H1 (cell line): ENCODE results near the gene SMTNL2. TPM values are rescaled to one million over a fixed set of nuclear protein-coding genes. Genes with fewer than 3 reads are reported as not detected.
"Not testable (repeated sequence)": the region's sequence is repeated elsewhere in the genome, so short reads cannot be mapped to it uniquely, and the experiment has no call there.

Source experiments
- CTCF ChIA-PET: fragments of 300-600 bp; sonication (Branson Sonifier 250); formaldehyde crosslinking; loops from one replicate; lab custom pipeline; 2021; ENCODE audit not compliant: partially characterized antibody; lab: Charles Lee
- POLR2A ChIA-PET: fragments of 300-600 bp; sonication (Branson Sonifier 250); formaldehyde crosslinking; loops from one replicate; lab custom pipeline; 2021; ENCODE audit warnings: inconsistent platforms; ENCODE audit not compliant: partially characterized antibody; lab: Charles Lee
- DNase-seq, 2 experiments: peaks; one replicate each; pipeline versions ENCODE4 v3.0.0 to v3.0.0-alpha.2; 2010 to 2022; ENCODE audit warnings: low spot score in 2 of 2, low read depth in 1 of 2, mixed read lengths in 1 of 2
- FAIRE-seq: peaks from 2 replicates; lab custom pipeline; 2011; peaks lifted over from hg19 to GRCh38; lab: Jason Lieb, UNC
- H2AFZ ChIP-seq: 2 replicates; pipeline ENCODE4 v1.8.1; 2012; ENCODE audit warnings: low read length, inconsistent platforms
- H2AK5ac ChIP-seq: 2 replicates; pipeline ENCODE4 v1.6.1; 2013; ENCODE audit warnings: low read depth, low read length
- H2BK120ac ChIP-seq: replicated peaks from 2 replicates; pipeline ENCODE3; 2013; ENCODE audit warnings: low read depth, low read length, inconsistent platforms
- H2BK12ac ChIP-seq: 2 replicates; pipeline ENCODE4 v1.6.1; 2013; ENCODE audit warnings: low read depth, low read length
- H2BK15ac ChIP-seq: 2 replicates; pipeline ENCODE4 v1.6.1; 2013; ENCODE audit warnings: low read length
- H2BK20ac ChIP-seq: 2 replicates; pipeline ENCODE4 v1.6.1; 2013; ENCODE audit warnings: low read length
- H2BK5ac ChIP-seq: 2 replicates; pipeline ENCODE4 v1.6.1; 2013; ENCODE audit warnings: low read depth, low read length
- H3K14ac ChIP-seq: 2 replicates; pipeline ENCODE4 v1.6.1; 2013; ENCODE audit warnings: inconsistent platforms; ENCODE audit not compliant: insufficient read length
- H3K18ac ChIP-seq: 2 replicates; pipeline ENCODE4 v1.6.1; 2013; ENCODE audit warnings: low read length; ENCODE audit errors: extremely low read depth
- H3K23ac ChIP-seq: 2 replicates; pipeline ENCODE4 v1.6.1; 2013; ENCODE audit warnings: inconsistent platforms; ENCODE audit not compliant: insufficient read length
- H3K23me2 ChIP-seq: 2 replicates; pipeline ENCODE4 v1.6.1; 2013; ENCODE audit warnings: low read depth, low read length
- H3K27ac ChIP-seq: 2 replicates; pipeline ENCODE4 v1.6.1; 2011; ENCODE audit warnings: low read depth, low read length, inconsistent platforms
- H3K27me3 ChIP-seq, 4 experiments: replicated peaks in 1 of 4; 1 replicate in 1 of 4; 2 replicates in 3 of 4; pipeline versions ENCODE4 v1.6.1 to v1.8.1; 2011 to 2013; ENCODE audit warnings: low read length in 3 of 4, mild to moderate bottlenecking in 3 of 4, inconsistent platforms in 2 of 4, mixed read lengths in 2 of 4, moderate library complexity in 1 of 4; ENCODE audit not compliant: control insufficient read depth in 3 of 4, insufficient read depth in 3 of 4; ENCODE audit errors: extremely low read depth in 1 of 4
- H3K36me3 ChIP-seq, 4 experiments: 2 replicates each; pipeline versions ENCODE4 v1.6.1 to v1.8.1; 2011 to 2013; ENCODE audit warnings: mild to moderate bottlenecking in 4 of 4, low read length in 3 of 4, moderate library complexity in 2 of 4, control low read depth in 1 of 4, inconsistent platforms in 1 of 4; ENCODE audit not compliant: insufficient read depth in 4 of 4, control insufficient read depth in 2 of 4
- H3K4ac ChIP-seq: replicated peaks from 2 replicates; pipeline ENCODE3; 2013; ENCODE audit warnings: low read length, low read depth, mixed read lengths, inconsistent platforms; ENCODE audit not compliant: insufficient read length
- H3K4me1 ChIP-seq, 4 experiments: replicated peaks in 1 of 4; 1 replicate in 1 of 4; 2 replicates in 3 of 4; pipeline versions ENCODE4 v1.6.1 to v1.8.1; 2011 to 2013; ENCODE audit warnings: low read length in 3 of 4, inconsistent platforms in 2 of 4, mixed read lengths in 1 of 4; ENCODE audit not compliant: insufficient read depth in 4 of 4, control insufficient read depth in 3 of 4
- H3K4me2 ChIP-seq, 2 experiments: 2 replicates each; pipeline versions ENCODE4 v1.6.1 to v1.8.1; 2011 to 2013; ENCODE audit warnings: low read depth in 2 of 2, low read length in 2 of 2, control low read depth in 1 of 2, inconsistent platforms in 1 of 2, mild to moderate bottlenecking in 1 of 2; ENCODE audit not compliant: insufficient read depth in 1 of 2
- H3K4me3 ChIP-seq, 4 experiments: fragments of 200-600, 300-600 bp in 1 of 4; sonication (generic), shearing (Covaris generic), sonication (Bioruptor Twin) in 1 of 4; 2 replicates each; pipeline versions ENCODE4 v1.5.1 to v1.8.1; 2011 to 2016; ENCODE audit warnings: low read length in 4 of 4, low read depth in 3 of 4, control low read depth in 2 of 4, inconsistent platforms in 2 of 4, mild to moderate bottlenecking in 2 of 4, mixed read lengths in 1 of 4, moderate library complexity in 1 of 4; ENCODE audit not compliant: insufficient read depth in 2 of 4; ENCODE audit errors: extremely low read depth in 1 of 4
- H3K56ac ChIP-seq: replicated peaks from 2 replicates; pipeline ENCODE3; 2013; ENCODE audit warnings: low read depth, mild to moderate bottlenecking, mixed read lengths, low read length, inconsistent platforms; ENCODE audit not compliant: insufficient read length
- H3K79me1 ChIP-seq: 2 replicates; pipeline ENCODE4 v1.6.1; 2013; ENCODE audit warnings: low read depth, low read length, control low read depth
- H3K79me2 ChIP-seq, 2 experiments: 2 replicates each; pipeline versions ENCODE4 v1.6.1 to v1.8.1; 2012 to 2013; ENCODE audit warnings: low read length in 2 of 2, mild to moderate bottlenecking in 2 of 2, inconsistent platforms in 1 of 2; ENCODE audit not compliant: insufficient read depth in 2 of 2, control insufficient read depth in 1 of 2
- H3K9ac ChIP-seq, 4 experiments: replicated peaks in 1 of 4; 1 replicate in 1 of 4; 2 replicates in 3 of 4; pipeline versions ENCODE4 v1.6.1 to v1.8.1; 2011 to 2013; ENCODE audit warnings: low read depth in 3 of 4, low read length in 3 of 4, control low read depth in 2 of 4, mild to moderate bottlenecking in 2 of 4, moderate library complexity in 2 of 4, inconsistent platforms in 1 of 4; ENCODE audit errors: extremely low read depth in 1 of 4
- H3K9me3 ChIP-seq, 2 experiments: 2 replicates each; pipeline versions ENCODE4 v1.6.1 to v1.8.1; 2012 to 2013; ENCODE audit warnings: mild to moderate bottlenecking in 2 of 2, moderate library complexity in 2 of 2, control low read depth in 1 of 2, inconsistent platforms in 1 of 2, low read depth in 1 of 2, low read length in 1 of 2, mixed read lengths in 1 of 2; ENCODE audit not compliant: insufficient read depth in 2 of 2
- H4K20me1 ChIP-seq, 2 experiments: replicated peaks in 1 of 2; 2 replicates each; pipeline versions ENCODE3 to v1.8.1; 2011 to 2013; ENCODE audit warnings: inconsistent platforms in 2 of 2, low read length in 2 of 2, mild to moderate bottlenecking in 1 of 2; ENCODE audit not compliant: insufficient read depth in 2 of 2, control insufficient read depth in 1 of 2
- H4K5ac ChIP-seq: 2 replicates; pipeline ENCODE4 v1.6.1; 2013; ENCODE audit warnings: low read length, low read depth, mixed read lengths, inconsistent platforms; ENCODE audit not compliant: insufficient read length
- H4K8ac ChIP-seq: 2 replicates; pipeline ENCODE4 v1.8.0; 2013; ENCODE audit warnings: mild to moderate bottlenecking, moderate library complexity, low read length, inconsistent platforms; ENCODE audit not compliant: insufficient read depth; ENCODE audit errors: extremely low read depth
- H4K91ac ChIP-seq: replicated peaks from 2 replicates; pipeline ENCODE3; 2013; ENCODE audit warnings: low read length, mixed read lengths, inconsistent platforms; ENCODE audit not compliant: insufficient read length
- FOSL1 ChIP-seq: IDR thresholded peaks from 2 replicates; pipeline ENCODE4 v1.6.1; 2011; ENCODE audit warnings: mild to moderate bottlenecking, low read depth, low read length, moderate library complexity; ENCODE audit not compliant: insufficient read depth
- HDAC2 ChIP-seq, 2 experiments: fragments of 300-600 bp in 1 of 2; sonication (generic) in 1 of 2; IDR thresholded peaks; 2 replicates each; pipeline ENCODE4 v1.6.1; 2011 to 2012; ENCODE audit warnings: low read depth in 2 of 2, low read length in 2 of 2, mild to moderate bottlenecking in 2 of 2, moderate library complexity in 2 of 2, borderline replicate concordance in 1 of 2, inconsistent platforms in 1 of 2
- WGBS, 2 experiments: shearing (Covaris generic) in 1 of 2; methylation state at CpG; one replicate each; pipeline versions ENCODE4 v1.1.6 to v1.1.7; 2013 to 2015; ENCODE audit warnings: low lambda C conversion rate in 2 of 2, mixed read lengths in 2 of 2, inconsistent platforms in 1 of 2, low coverage in 1 of 2, missing lambda C conversion rate in 1 of 2; ENCODE audit not compliant: insufficient replicate concordance in 2 of 2, insufficient coverage in 1 of 2, insufficient read length in 1 of 2; ENCODE audit errors: extremely low coverage in 1 of 2, missing lambda C conversion rate in 1 of 2; 5-methylcytosine and 5-hydroxymethylcytosine counted together
- polyA plus RNA-seq, 7 experiments: library from polyadenylated mRNA; depleted of rRNA in 3 of 7; stranded (reverse) in 5 of 7; unstranded in 2 of 7; fragments of >200 nt in 5 of 7; fragments of 200-250 nt in 2 of 7; gene quantifications; 1 replicate in 5 of 7; 2 replicates in 1 of 7; 4 replicates in 1 of 7; pipeline versions ENCODE4 v1.2.1 to v1.2.3, GENCODE V29; 2011 to 2013; ENCODE audit warnings: missing spikeins in 2 of 7, mixed read lengths in 2 of 7
- total RNA-seq: library from RNA; stranded (reverse); fragmentation: NEBNext Ultra II Directional; extraction: Animal tissue kit (Norgen Biotek cat#: 25700); gene quantifications from 2 replicates; pipeline ENCODE4 v1.2.1, GENCODE V29; 2021

Gene SMTNL2
- total and polyA plus RNA-seq, 2 of the 8 experiments (the other 6 are each of a cell fraction or from before 2014, with no cell fraction given) = 3.6 to 4.5 TPM

DNA sequence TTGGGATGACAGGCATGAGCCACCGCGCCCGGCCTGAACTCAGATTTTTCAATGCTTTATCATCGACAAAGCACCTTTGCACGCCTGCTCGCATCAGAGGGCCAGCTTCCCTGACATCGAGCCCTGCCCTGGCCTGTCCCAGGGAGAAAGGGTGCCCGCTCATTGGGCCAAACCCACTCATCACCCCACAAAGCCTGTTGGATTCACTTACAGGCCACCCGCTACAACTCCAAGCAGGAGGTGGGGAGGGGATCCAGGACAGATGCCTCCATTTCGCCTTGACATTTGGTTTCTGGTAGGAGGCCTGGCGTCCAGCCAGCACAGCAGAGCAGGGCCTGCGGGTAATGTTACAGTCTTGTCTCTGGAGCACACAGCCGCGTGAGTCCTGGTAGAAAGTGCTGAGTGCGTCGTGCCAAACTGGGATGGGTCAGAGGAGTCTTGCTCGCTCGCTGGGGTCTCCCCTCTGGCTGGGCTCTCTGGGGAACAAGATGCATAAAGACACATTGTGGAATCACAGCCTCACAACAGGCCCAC, 19.8 kb downstream of the SMTNL2 start (continued):
- TF ChIP-seq HDAC2 (IDR thresholded peaks at IDR 0.05; ENCODE audit: borderline replicate concordance in 1 of 2, low read depth in 2 of 2, low read length in 2 of 2) = no peak
- TF ChIP-seq FOSL1 = no peak

DNA sequence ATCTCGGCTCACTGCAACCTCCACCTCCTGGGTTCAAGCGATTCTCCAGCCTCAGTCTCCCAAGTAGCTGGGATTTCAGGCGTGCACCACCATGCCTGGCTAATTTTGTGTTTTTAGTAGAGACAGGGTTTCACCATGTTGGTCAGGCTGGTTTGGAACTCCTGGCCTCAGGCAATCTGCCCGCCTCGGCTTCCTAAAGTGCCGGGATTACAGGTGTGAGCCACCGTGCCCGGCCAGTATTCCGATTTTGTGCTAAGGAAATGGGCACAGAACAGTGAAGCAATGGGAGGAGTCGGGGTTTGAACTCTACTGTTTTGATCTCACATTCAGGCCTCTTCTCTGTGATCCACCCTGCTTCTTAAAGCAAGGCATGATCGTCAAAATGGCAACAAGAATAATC, 20.4 kb downstream of the SMTNL2 start:
- H3K56ac ChIP-seq, H2BK5ac ChIP-seq, H4K20me1 ChIP-seq, H3K79me2 ChIP-seq, H3K23me2 ChIP-seq, FAIRE-seq, H3K18ac ChIP-seq, H4K8ac ChIP-seq, H2BK15ac ChIP-seq, H3K4me2 ChIP-seq, H3K14ac ChIP-seq, H3K23ac ChIP-seq, H3K36me3 ChIP-seq, H4K5ac ChIP-seq, H3K27ac ChIP-seq, H3K4me3 ChIP-seq, H2BK12ac ChIP-seq, H3K9me3 ChIP-seq, H3K9ac ChIP-seq, H2AK5ac ChIP-seq, H4K91ac ChIP-seq, H3K4ac ChIP-seq, H2BK120ac ChIP-seq, H2BK20ac ChIP-seq, H3K79me1 ChIP-seq, H2AFZ ChIP-seq, POLR2A ChIA-PET, DNase-seq, H3K27me3 ChIP-seq: not testable (repeated sequence)
- CTCF ChIA-PET = interaction anchor here (1.5 to 1.7 kb wide), 2 partner anchors 10 to 21 kb away, joined by 6 to 7 read pairs; no protein-coding TSS in a partner anchor
- WGBS, 2 experiments = 91% methylated on average over 11 of the region's 11 CpGs; no CpG with 5 or more reads in 1 of the 2 experiments
- H3K4me1 ChIP-seq = peaks cover 4 to 20% (median 12%) of the 10 kb centered on the region in 4 experiments
